GM12864 (cell line): ENCODE data around the gene C10orf143.
A peak's percentile ranks its signal among the peaks of the same experiment; 100 is the strongest.

Experiments used
- DNase-seq: peaks from one replicate; pipeline ENCODE4 v3.0.0-alpha.2; 2011; ENCODE audit warnings: low read depth
- H3K4me3 ChIP-seq: 2 replicates; pipeline ENCODE4 v1.5.1; 2011; ENCODE audit warnings: mild to moderate bottlenecking, low read depth, low read length, control low read depth
- CTCF ChIP-seq: IDR thresholded peaks from 2 replicates; pipeline ENCODE4 v1.5.1; 2011; ENCODE audit warnings: low read depth, mild to moderate bottlenecking, moderate library complexity, low read length, control low read depth, inconsistent platforms; ENCODE audit errors: missing control alignments

C10orf143 gene

DNA sequence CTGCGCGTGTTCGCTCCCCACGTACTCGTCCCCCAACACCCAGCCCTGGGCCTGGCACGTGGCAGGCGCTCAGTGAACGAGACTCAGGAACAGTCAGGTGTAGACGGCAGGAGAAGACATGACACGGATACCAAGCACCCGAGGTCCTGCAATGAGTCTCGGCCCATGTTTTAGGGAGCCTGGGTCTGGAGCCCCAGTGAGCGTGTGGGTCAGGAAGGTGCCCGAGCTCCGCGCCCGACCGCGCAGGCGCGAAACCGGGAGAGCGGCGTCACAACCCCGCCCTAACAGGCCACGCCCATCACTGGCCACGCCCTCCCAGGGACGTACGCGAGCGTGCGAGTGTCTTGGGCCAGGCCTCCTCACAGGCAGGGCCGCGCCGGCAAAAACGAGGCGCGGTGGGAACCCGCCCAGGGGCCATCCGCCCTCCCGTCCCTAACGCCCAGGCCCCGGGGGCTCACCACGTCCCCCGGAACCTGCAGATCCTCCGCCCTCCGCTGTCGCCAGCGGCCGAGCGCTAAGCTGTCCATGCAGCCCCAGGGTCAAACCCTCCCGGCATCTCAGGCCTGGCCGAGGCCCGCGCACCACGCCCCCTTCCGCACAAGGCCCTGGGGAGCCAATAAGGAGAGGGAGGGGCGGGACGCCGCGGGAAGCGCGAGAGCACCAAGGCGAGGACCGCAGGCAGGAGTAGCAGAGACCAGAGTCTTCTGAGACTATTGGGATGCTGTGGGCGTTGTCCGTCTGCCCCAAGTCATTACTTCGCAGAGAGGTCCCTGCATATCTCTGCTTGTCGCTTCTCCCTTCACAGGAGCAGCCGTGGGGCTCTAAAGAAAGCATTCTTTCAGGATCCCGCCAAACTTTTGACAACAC lies at the start of gene C10orf143:
C10orf143 (minus strand) TSS at position 585 of the 867 bp plus-strand sequence; CDS start at position 527, 58 bp downstream.
- peak within 1 kb of the TSS; percentile 82 for H3K4me3 ChIP-seq
- TF ChIP-seq CTCF: no peak
- peak; percentile 90 for DNase-seq

DNA sequence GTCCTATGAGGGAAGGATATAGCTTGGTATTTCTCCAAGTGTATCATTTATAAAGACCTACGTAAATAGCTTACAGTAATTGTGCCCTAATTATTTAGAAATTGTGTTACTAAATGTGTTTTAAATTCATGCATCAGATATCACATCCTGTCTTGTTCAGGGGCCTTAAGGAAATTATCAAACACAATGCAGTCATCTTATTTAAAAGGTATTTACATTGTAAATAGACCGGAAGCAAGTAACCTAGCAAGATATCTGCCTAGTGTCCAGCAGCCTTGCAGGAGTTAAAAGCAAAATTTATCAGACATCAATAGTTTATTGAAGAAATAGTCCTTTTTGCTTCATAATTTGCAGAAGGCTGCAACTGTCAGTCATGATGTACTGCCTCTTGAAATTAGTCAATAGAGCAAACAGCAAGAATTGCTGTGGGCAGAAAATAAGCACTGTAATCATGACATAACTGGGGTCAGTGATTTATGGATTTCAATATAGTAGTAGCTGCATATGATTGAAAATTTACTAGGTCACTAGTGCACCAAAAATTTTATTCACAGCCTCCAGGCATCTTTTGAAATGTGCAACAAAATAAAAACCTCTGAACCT lies 48.7 kb upstream of the C10orf143 start:
- no peak overlapping the region for H3K4me3 ChIP-seq
- no peak for DNase-seq
- no peak for TF ChIP-seq CTCF

DNA sequence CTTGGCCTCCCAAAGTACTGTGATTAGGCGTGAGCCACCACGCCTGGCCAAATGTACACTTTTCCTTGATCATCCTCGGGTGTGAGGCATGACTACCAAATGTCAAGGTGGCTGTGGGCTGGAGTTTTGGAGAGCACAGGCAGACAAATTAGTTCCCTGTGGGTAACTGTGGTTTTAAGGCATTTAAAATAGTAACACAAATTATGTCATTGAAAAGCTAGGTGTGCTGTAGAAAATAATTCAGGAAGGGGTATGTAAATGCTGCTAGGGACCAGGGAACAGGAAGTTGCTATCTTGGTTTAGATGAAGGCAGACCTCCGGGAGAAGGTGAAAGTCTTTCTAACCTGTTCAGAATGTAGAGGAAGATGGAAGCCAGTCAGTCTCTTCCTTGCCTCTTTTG lies 35.4 kb upstream of the C10orf143 start:
- no peak for DNase-seq
- no peak overlapping the region for H3K4me3 ChIP-seq
- no peak for TF ChIP-seq CTCF

GRCh38 chr10:130141878-130142277 lies 31.2 kb upstream of the C10orf143 start:
- no peak for DNase-seq
- no peak overlapping the region for H3K4me3 ChIP-seq
- no peak for TF ChIP-seq CTCF

DNA sequence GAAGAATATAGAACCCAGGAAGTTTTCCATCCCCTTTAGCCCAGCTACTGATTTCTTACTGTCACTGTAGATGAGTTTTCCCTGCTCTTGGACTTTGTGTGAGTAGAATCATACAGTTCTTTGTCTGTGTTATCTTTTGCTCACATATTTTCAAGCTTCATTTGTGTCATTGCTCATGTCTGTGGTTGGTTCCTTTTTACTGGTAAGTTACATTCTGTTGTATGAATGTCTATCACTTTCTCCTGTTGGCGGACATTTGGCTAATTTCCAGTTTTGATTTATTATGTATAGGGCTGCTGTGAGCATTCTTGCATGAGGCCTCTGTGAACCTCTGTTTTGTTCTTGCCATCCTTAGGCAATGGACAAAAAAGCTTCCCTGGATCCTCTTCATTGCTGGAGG lies 30.8 kb upstream of the C10orf143 start:
- DNase-seq: no peak
- no peak overlapping the region; the same call in 1 of the 2 replicates for H3K4me3 ChIP-seq
- TF ChIP-seq CTCF: no peak

- DNase-seq: no peak
These were observed 30.4 kb upstream of the C10orf143 start for GRCh38 chr10:130141038-130141437.

More at GRCh38 chr10:130141038-130141437, 30.4 kb upstream of the C10orf143 start:
- H3K4me3 ChIP-seq: peak overlapping the region; percentile 26; the same call in 1 of the 2 replicates
- TF ChIP-seq CTCF: no peak
